Suprapubic skin (tissue), 4 donors: Measurements from ENCODE around the gene PRCC. TPM values are rescaled to one million over a fixed set of nuclear protein-coding genes. Genes with fewer than 3 reads are reported as not detected.

Source experiments
- DNase-seq, 2 donors: peaks; one replicate each; pipeline ENCODE4 v3.0.0-alpha.2; 2019; ENCODE audit warnings: low spot score in 2 of 2
- H3K27ac ChIP-seq: fragments of 200-600 bp; sonication (generic); one replicate; pipeline ENCODE4 v1.5.1; 2019
- H3K27me3 ChIP-seq: fragments of 200-600 bp; sonication (generic); one replicate; pipeline ENCODE4 v1.5.1; 2019
- H3K36me3 ChIP-seq: fragments of 200-600 bp; sonication (generic); one replicate; pipeline ENCODE4 v1.5.1; 2019
- H3K4me1 ChIP-seq: fragments of 200-600 bp; sonication (generic); one replicate; pipeline ENCODE4 v1.5.1; 2019
- H3K4me3 ChIP-seq: fragments of 200-600 bp; sonication (generic); one replicate; pipeline ENCODE4 v1.5.1; 2019; ENCODE audit warnings: mild to moderate bottlenecking
- H3K9me3 ChIP-seq: fragments of 200-600 bp; sonication (generic); one replicate; pipeline ENCODE4 v1.5.1; 2019
- EP300 ChIP-seq: sonication (generic); formaldehyde crosslinking; IDR thresholded peaks from one replicate; pipeline ENCODE4 v1.6.1; 2017; ENCODE audit warnings: antibody characterized with exemption
- POLR2A ChIP-seq, 2 donors: fragments of 450-650 bp; IDR thresholded peaks; one replicate each; pipeline ENCODE4 v1.6.1; 2017; ENCODE audit warnings: antibody characterized with exemption in 2 of 2, mild to moderate bottlenecking in 2 of 2, moderate library complexity in 2 of 2
- POLR2AphosphoS5 ChIP-seq, 3 donors: sonication (generic); formaldehyde crosslinking; IDR thresholded peaks; one replicate each; pipeline ENCODE4 v1.6.1; 2017; ENCODE audit warnings: antibody characterized with exemption in 3 of 3
- WGBS: methylation state at CpG from one replicate; pipeline ENCODE4 v1.1.5; 2018; 5-methylcytosine and 5-hydroxymethylcytosine counted together
- total RNA-seq, 4 donors: library from RNA; depleted of rRNA; stranded (reverse); fragments of >200 nt; gene quantifications; one replicate each; pipeline ENCODE4 v1.1.0, GENCODE V29; 2016
- TF ChIP-seq, protein P1 (sequence below), 2 donors: fragments of 200-600 bp in 1 of 2; fragments of 450-650 bp in 1 of 2; sonication (generic) in 1 of 2; IDR thresholded peaks; one replicate each; pipeline ENCODE4 v1.5.1; 2016 to 2019; ENCODE audit warnings: antibody characterized with exemption in 2 of 2, mild to moderate bottlenecking in 1 of 2, moderate library complexity in 1 of 2

PRCC gene, protein sequence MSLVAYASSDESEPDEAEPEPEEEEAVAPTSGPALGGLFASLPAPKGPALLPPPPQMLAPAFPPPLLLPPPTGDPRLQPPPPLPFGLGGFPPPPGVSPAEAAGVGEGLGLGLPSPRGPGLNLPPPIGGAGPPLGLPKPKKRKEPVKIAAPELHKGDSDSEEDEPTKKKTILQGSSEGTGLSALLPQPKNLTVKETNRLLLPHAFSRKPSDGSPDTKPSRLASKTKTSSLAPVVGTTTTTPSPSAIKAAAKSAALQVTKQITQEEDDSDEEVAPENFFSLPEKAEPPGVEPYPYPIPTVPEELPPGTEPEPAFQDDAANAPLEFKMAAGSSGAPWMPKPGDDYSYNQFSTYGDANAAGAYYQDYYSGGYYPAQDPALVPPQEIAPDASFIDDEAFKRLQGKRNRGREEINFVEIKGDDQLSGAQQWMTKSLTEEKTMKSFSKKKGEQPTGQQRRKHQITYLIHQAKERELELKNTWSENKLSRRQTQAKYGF
- total RNA-seq: 10 to 100 TPM; 39.1 to 50.1 (median 43.3) TPM

DNA sequence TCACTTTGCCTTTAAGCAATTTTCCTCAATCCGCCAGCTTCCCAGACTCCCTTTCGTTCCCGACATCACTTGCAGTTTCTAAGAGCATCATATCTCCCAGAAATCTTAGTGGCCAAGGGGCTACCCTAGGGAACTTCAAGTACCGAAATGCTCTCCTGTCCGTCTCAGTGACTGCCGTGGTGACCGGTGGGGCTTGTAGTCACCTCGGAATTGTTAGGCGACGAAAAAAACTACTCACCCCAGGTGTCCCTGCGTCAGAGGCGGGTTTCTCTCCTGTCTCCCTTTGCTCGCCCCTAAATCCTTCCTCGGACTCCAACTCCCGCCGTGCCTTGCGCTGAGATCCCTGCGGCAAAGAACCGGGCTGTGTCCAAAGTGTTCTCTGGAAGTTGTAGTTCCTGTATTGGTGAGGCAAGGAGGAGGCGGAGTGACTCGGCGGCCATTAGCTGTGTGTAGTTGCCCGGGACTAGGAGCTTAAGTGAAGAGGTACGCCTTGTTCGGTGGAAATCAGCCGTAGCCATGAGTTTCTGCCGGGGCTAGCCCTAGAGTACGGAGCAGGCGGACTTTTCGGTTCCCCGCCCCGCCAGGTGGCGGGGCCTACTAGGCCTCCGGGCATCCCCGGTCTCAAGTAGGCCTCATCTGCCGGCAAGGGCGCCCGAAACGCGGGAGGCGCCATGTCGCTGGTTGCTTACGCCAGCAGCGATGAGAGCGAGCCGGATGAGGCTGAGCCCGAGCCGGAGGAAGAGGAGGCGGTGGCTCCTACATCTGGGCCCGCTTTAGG, at the start of gene PRCC:
Gene PRCC, plus strand, starts transcription at position 435 of the 778 bp plus-strand sequence. Its CDS starts 237 bp downstream, at position 672.
- Histone ChIP-seq H3K27ac (peak within 1 kb of the TSS; percentile 97), H3K4me1 (peaks cover 48% of the 10 kb centered on the region), H3K36me3 (peaks cover 11% of the 10 kb centered on the region), H3K9me3 (no peaks in the 10 kb centered on the region), H3K27me3 (no peaks in the 10 kb centered on the region), H3K4me3 (peak within 1 kb of the TSS; percentile 98)
- TF ChIP-seq POLR2AphosphoS5 (IDR thresholded peaks at IDR 0.05): peak; percentile 1 to 75 (median 72)
- peak in 1 of 2 donors; percentile 72 for TF ChIP-seq POLR2A (IDR thresholded peaks at IDR 0.05)
- TF ChIP-seq, protein P1, sequence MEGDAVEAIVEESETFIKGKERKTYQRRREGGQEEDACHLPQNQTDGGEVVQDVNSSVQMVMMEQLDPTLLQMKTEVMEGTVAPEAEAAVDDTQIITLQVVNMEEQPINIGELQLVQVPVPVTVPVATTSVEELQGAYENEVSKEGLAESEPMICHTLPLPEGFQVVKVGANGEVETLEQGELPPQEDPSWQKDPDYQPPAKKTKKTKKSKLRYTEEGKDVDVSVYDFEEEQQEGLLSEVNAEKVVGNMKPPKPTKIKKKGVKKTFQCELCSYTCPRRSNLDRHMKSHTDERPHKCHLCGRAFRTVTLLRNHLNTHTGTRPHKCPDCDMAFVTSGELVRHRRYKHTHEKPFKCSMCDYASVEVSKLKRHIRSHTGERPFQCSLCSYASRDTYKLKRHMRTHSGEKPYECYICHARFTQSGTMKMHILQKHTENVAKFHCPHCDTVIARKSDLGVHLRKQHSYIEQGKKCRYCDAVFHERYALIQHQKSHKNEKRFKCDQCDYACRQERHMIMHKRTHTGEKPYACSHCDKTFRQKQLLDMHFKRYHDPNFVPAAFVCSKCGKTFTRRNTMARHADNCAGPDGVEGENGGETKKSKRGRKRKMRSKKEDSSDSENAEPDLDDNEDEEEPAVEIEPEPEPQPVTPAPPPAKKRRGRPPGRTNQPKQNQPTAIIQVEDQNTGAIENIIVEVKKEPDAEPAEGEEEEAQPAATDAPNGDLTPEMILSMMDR (IDR thresholded peaks at IDR 0.05): no peak
- no peak for TF ChIP-seq EP300
- peak; percentile 99 for DNase-seq
- under 1% methylated on average over 20 of the region's 50 CpGs for WGBS

DNA sequence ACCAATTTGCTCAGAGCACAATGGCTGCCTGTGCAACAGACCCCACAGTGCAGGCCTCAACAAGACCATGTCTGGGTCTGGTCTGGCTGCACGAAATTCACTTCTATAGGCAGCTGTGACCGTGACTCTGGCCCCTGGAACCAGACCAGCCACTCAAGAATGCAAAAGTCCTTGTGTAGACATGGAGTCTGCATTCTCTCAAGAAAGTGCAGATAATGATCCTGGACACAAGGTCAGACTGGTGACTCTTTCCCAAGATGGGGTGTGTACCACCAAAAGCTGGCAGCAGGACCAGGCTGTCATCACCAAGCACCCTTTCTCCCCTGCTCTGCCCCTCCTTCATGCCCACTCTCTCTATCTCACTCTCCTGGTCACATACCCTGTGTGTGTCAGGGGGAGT, 46.2 kb upstream of the PRCC start:
- peaks cover 37% of the 10 kb centered on the region for H3K36me3 ChIP-seq
- no peaks in the 10 kb centered on the region for H3K27me3 ChIP-seq
- H3K9me3 ChIP-seq: no peaks in the 10 kb centered on the region
- H3K27ac ChIP-seq: no peak overlapping the region
- H3K4me1 ChIP-seq: peaks cover 26% of the 10 kb centered on the region
- TF ChIP-seq POLR2A (IDR thresholded peaks at IDR 0.05) (no peak), EP300 (no peak), POLR2AphosphoS5 (IDR thresholded peaks at IDR 0.05) (no peak)
- TF ChIP-seq, protein P1 (IDR thresholded peaks at IDR 0.05): no peak
- 78% methylated on average over 2 of the region's 2 CpGs for WGBS
- no peak overlapping the region for H3K4me3 ChIP-seq
- DNase-seq: no peak

DNA sequence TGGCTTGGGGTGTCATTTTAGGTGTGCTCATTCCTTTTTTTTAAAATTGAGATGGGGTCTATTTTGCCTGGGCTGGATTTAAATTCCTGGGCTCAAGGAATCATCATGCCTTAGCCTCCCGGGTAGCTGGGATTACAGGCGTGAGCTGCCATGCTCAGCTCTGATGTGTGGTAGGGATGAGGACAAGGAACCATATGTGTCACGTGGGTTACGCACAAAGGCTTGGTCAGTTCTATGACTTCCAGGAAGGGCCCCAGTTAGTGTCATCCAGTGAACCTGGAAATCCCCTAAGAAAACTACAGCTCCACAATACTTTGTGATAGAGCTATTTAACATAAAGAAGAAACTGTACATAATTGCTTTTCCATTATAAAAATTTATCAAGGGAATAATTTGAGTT, 45.8 kb upstream of the PRCC start:
- H3K36me3 ChIP-seq: peaks cover 37% of the 10 kb centered on the region
- 82% methylated on average over 4 of the region's 4 CpGs for WGBS
- no peaks in the 10 kb centered on the region for H3K27me3 ChIP-seq
- TF ChIP-seq, protein P1 (IDR thresholded peaks at IDR 0.05): no peak
- TF ChIP-seq POLR2AphosphoS5 (IDR thresholded peaks at IDR 0.05) (no peak), EP300 (no peak), POLR2A (IDR thresholded peaks at IDR 0.05) (no peak)
- H3K4me1 ChIP-seq: peaks cover 30% of the 10 kb centered on the region
- DNase-seq: no peak
- no peak overlapping the region for H3K4me3 ChIP-seq
- no peaks in the 10 kb centered on the region for H3K9me3 ChIP-seq
- H3K27ac ChIP-seq: no peak overlapping the region

DNA sequence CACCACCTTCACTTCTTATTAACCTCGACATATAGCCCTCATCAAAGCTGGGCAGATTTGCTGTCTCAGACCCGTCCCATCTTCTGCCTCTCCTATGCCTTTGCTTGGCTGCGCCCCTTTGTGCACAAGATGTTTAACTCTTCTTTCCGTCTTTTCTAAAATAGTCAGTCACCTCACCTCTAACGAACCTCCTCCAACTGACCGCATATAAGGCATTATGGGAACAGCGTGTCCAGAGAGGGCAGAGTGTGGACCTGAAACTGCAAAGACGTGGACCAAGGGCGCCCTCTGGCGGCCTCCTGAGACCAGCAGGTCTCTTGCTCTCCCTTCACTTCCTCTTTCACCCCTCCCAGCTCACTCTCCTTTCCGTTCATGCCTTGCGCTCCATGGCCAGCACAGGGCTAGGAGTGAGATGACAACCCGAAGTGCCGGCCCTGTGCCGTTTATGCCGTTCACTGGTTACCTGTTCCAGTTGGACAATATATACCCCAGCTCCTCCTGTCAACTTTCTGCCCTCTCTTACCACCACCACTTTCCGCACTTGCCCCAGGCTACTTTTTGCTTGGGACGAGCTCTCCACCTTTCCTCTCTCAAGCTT, 41.6 kb upstream of the PRCC start:
- TF ChIP-seq EP300: no peak
- TF ChIP-seq, protein P1 (IDR thresholded peaks at IDR 0.05): peak; percentile 89 to 94
- no peak overlapping the region for H3K27ac ChIP-seq
- H3K9me3 ChIP-seq: no peaks in the 10 kb centered on the region
- H3K36me3 ChIP-seq: peaks cover 36% of the 10 kb centered on the region
- peaks cover 49% of the 10 kb centered on the region for H3K4me1 ChIP-seq
- H3K27me3 ChIP-seq: no peaks in the 10 kb centered on the region
- WGBS: 12% methylated on average over 18 of the region's 18 CpGs
- H3K4me3 ChIP-seq: peak overlapping the region; percentile 93
- peak; percentile 91 to 93 for DNase-seq
